ENCODE results near the gene POMT2.
A peak's percentile ranks its signal among the peaks of the same experiment; 100 is the strongest.
"Not testable (repeated sequence)": the region's sequence is repeated elsewhere in the genome, so short reads cannot be mapped to it uniquely, and the experiment has no call there.

Gene POMT2

GRCh38 chr14:77319422-77319821, 1.3 kb downstream of the POMT2 start:
- in situ Hi-C loops (cut with MboI; ENCODE audit: low sequenced_read_pairs): loop anchor here (10.0 kb wide), 1 partner anchor 175 kb away; the partner anchor contains the start of gene ZDHHC22
- no peak for DNase-seq (ENCODE audit: low spot score in 2 of 2)
- Histone ChIP-seq H3K9me3 (no peaks in the 10 kb centered on the region), H3K27me3 (ENCODE audit: low read depth) (no peaks in the 10 kb centered on the region), H3K4me3 (peak overlapping the region; percentile 78), H3K36me3 (replicated peaks) (no peaks in the 10 kb centered on the region), H3K4me1 (peaks cover 14% of the 10 kb centered on the region)

- not testable (repeated sequence) for DNase-seq (ENCODE audit: low spot score in 2 of 2); H3K27me3 ChIP-seq (ENCODE audit: low read depth); H3K9me3 ChIP-seq; H3K36me3 ChIP-seq (replicated peaks); H3K4me3 ChIP-seq
- in situ Hi-C loops (cut with MboI; ENCODE audit: low sequenced_read_pairs): loop anchor here (10.0 kb wide), 1 partner anchor 174 kb away; the partner anchor contains the start of gene ZDHHC22
- H3K4me1 ChIP-seq: peaks cover 16% of the 10 kb centered on the region
Measured at GRCh38 chr14:77318756-77319155, 1.9 kb downstream of the POMT2 start.

DNA sequence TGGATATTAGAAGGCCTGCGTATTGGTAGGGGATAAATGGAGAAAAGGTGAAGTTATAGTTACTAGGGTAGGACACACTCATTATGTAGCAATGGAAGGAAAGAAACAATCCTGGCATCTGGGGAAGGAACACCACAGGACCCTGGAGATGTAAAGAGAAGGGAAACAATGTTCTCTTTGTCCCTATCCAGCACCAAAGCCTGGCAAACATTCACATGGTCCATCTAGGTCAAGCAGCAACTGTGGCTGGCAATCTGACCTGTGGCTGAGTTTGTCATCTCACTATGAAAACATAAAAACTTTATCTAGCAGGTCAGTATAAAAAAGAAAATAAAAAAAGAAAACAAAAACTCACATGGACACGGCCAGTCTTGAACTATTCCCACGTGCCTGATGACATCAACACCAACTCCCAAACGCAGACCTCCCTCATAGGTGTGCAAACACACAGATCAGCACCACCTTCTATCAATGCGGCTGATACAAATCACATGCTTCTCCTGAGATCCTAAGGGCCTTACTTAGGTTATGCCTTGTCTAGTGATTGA, 2.6 kb downstream of the POMT2 start:
- Histone ChIP-seq H3K4me3 (no peak overlapping the region), H3K36me3 (replicated peaks) (no peaks in the 10 kb centered on the region), H3K27me3 (ENCODE audit: low read depth) (no peaks in the 10 kb centered on the region), H3K9me3 (no peaks in the 10 kb centered on the region), H3K4me1 (peaks cover 18% of the 10 kb centered on the region)
- DNase-seq (ENCODE audit: low spot score in 2 of 2): no peak
- in situ Hi-C loops (cut with MboI; ENCODE audit: low sequenced_read_pairs): loop anchor here (10.0 kb wide), 1 partner anchor 173 kb away; the partner anchor contains the start of gene ZDHHC22

DNA sequence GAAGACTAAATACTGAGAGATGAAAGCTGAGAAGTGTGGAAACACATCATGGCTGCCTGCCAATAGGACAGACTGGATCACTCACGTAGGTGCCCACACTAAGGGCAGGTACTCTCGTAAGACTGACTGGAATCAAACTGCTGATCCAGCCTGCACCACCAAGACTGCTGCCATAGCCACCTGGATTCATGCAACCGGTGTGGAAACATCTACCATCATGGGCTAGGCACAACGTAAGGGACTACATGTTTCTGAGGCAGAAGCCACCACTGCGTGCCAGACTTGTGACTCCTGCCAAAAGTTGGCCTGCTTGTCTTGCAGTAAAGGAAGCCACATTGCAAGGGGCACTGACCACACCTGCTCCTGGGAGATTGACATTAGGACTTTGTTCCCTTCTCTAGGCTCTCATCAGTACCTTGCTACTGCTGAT, 3.8 kb downstream of the POMT2 start:
- Histone ChIP-seq H3K36me3 (replicated peaks) (no peaks in the 10 kb centered on the region), H3K9me3 (no peaks in the 10 kb centered on the region), H3K27me3 (ENCODE audit: low read depth) (no peaks in the 10 kb centered on the region), H3K4me1 (peaks cover 21% of the 10 kb centered on the region), H3K4me3 (no peak overlapping the region)
- in situ Hi-C loops (cut with MboI; ENCODE audit: low sequenced_read_pairs): loop anchor here (10.0 kb wide), 1 partner anchor 172 kb away; the partner anchor contains the start of gene ZDHHC22
- DNase-seq (ENCODE audit: low spot score in 2 of 2): no peak

GRCh38 chr14:77316195-77316505, 4.5 kb downstream of the POMT2 start:
- DNase-seq (ENCODE audit: low spot score in 2 of 2): no peak
- Histone ChIP-seq H3K4me1 (peaks cover 20% of the 10 kb centered on the region), H3K36me3 (replicated peaks) (no peaks in the 10 kb centered on the region), H3K9me3 (no peaks in the 10 kb centered on the region), H3K4me3 (no peak overlapping the region), H3K27me3 (ENCODE audit: low read depth) (no peaks in the 10 kb centered on the region)
- in situ Hi-C loops (cut with MboI; ENCODE audit: low sequenced_read_pairs): loop anchor here (10.0 kb wide), 1 partner anchor 171 kb away; the partner anchor contains the start of gene ZDHHC22

DNA sequence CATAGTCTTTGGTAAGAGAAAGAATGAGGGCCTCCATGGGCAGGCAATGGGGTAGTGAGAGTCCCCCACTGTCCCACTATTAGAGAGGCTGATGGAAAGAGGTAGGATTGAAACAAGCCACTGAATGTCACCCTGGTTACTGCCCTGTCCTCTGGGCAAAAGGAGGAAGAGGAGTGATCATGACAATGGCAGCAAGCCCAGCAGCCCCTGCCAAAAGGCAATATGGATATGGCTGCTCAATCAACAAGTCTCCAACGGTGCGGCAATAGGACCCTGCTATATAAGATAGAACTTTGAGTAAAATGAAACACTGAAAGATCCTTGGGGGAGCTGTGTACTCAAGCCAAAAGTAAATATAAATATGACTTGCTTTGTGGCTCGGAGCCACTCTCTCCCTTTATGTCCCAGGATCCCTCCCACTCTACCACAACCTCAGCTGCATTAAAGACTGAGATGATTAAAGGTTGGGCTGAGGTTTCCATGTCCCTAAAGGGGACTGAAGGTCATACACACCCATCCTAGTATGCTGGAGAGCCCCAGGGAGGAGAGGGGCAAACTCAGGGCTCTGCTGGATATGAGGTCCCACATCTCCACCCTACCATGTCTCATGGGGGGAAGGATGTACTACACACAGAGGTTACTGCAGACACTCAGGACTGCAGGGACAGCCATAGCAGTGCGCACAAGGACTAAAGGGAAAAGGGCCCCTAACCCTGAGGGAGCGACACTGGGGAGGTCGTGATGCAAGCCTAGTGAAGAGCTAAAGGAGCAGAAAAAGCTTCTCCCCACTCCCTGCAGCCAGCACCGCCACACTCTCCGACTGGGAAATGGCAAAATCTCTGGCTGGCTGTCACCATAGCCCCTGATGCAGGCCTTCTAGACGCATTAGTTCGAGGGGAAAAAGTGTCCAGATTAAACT, 5.9 kb downstream of the POMT2 start:
- DNase-seq (ENCODE audit: low spot score in 2 of 2): no peak
- in situ Hi-C loops (cut with MboI; ENCODE audit: low sequenced_read_pairs): loop anchor here (10.0 kb wide), 1 partner anchor 170 kb away; the partner anchor contains the start of gene ZDHHC22
- H3K4me3 ChIP-seq: no peak overlapping the region
- no peaks in the 10 kb centered on the region for H3K9me3 ChIP-seq
- H3K27me3 ChIP-seq (ENCODE audit: low read depth): no peaks in the 10 kb centered on the region
- no peaks in the 10 kb centered on the region for H3K36me3 ChIP-seq (replicated peaks)
- H3K4me1 ChIP-seq: peaks cover 17% of the 10 kb centered on the region

DNA sequence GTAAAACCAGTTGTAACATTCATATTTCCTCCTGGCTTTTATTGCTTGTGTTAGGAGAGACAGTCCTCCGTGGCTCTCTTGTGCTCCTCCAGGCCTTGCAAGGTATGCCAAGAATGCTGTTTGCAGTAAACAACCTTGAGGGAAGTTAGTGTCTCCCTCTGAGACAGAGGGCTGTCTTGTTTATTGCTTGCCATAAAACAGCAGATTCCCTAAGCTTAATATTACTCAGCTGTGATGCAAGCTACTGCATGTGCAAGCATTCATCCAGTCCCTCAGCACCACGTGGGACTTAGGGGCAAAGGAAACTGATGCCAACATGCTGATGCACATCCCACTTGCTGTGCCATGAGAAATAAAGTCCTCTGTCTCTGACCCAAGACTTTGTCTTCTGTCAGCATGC, 6.6 kb downstream of the POMT2 start:
- no peaks in the 10 kb centered on the region for H3K9me3 ChIP-seq
- no peak overlapping the region for H3K4me3 ChIP-seq
- H3K27me3 ChIP-seq (ENCODE audit: low read depth): no peaks in the 10 kb centered on the region
- H3K4me1 ChIP-seq: peaks cover 15% of the 10 kb centered on the region
- no peaks in the 10 kb centered on the region for H3K36me3 ChIP-seq (replicated peaks)
- no peak for DNase-seq (ENCODE audit: low spot score in 2 of 2)
- in situ Hi-C loops (cut with MboI; ENCODE audit: low sequenced_read_pairs): loop anchor here (10.0 kb wide), 1 partner anchor 169 kb away; the partner anchor contains the start of gene ZDHHC22

GRCh38 chr14:77313371-77313770, 7.3 kb downstream of the POMT2 start:
- H3K9me3 ChIP-seq: no peaks in the 10 kb centered on the region
- no peak overlapping the region for H3K4me3 ChIP-seq
- no peaks in the 10 kb centered on the region for H3K27me3 ChIP-seq (ENCODE audit: low read depth)
- in situ Hi-C loops (cut with MboI; ENCODE audit: low sequenced_read_pairs): loop anchor here (10.0 kb wide), 1 partner anchor 169 kb away; the partner anchor contains the start of gene ZDHHC22
- DNase-seq (ENCODE audit: low spot score in 2 of 2): no peak
- peaks cover 5% of the 10 kb centered on the region for H3K36me3 ChIP-seq (replicated peaks)
- H3K4me1 ChIP-seq: peaks cover 15% of the 10 kb centered on the region

DNA sequence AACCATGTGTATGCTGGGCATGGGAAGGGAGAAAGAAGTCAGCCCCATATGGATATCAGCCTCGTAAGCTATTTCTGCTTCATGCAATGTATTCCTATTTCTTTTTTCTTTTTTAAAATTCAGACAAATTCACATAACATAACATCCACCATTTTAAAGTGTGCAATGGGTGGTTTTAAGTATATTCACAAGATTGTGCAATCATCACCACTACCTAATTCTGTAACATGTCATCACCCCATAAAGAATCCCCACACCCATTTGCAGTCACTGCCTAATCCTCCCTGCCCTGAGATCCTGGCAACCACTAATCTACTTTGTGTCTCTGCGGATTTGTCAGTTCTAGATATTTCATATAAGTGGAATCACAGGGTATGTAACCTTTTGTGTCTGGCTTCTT, 9.5 kb downstream of the POMT2 start:
- in situ Hi-C loops (cut with MboI; ENCODE audit: low sequenced_read_pairs): loop anchor here (10.0 kb wide), 1 partner anchor 166 kb away; the partner anchor contains the start of gene ZDHHC22
- Histone ChIP-seq H3K9me3 (no peaks in the 10 kb centered on the region), H3K4me3 (no peak overlapping the region), H3K36me3 (replicated peaks) (peaks cover 5% of the 10 kb centered on the region), H3K27me3 (ENCODE audit: low read depth) (no peaks in the 10 kb centered on the region), H3K4me1 (peaks cover 15% of the 10 kb centered on the region)
- DNase-seq (ENCODE audit: low spot score in 2 of 2): no peak

- H3K36me3 ChIP-seq (replicated peaks): peaks cover 5% of the 10 kb centered on the region
- H3K27me3 ChIP-seq (ENCODE audit: low read depth): no peaks in the 10 kb centered on the region
- no peaks in the 10 kb centered on the region for H3K9me3 ChIP-seq
- no peak for DNase-seq (ENCODE audit: low spot score in 2 of 2)
- in situ Hi-C loops (cut with MboI; ENCODE audit: low sequenced_read_pairs): loop anchor here (10.0 kb wide), 1 partner anchor 165 kb away; the partner anchor contains the start of gene ZDHHC22
- H3K4me1 ChIP-seq: peaks cover 15% of the 10 kb centered on the region
- H3K4me3 ChIP-seq: no peak overlapping the region
Measured at GRCh38 chr14:77310026-77310425, 10.7 kb downstream of the POMT2 start.

- in situ Hi-C loops (cut with MboI; ENCODE audit: low sequenced_read_pairs): no loop called here
- H3K36me3 ChIP-seq (replicated peaks): peaks cover 5% of the 10 kb centered on the region
- no peak for DNase-seq (ENCODE audit: low spot score in 2 of 2)
- H3K4me1 ChIP-seq: peaks cover 17% of the 10 kb centered on the region
- no peaks in the 10 kb centered on the region for H3K9me3 ChIP-seq
- no peak overlapping the region for H3K4me3 ChIP-seq
- H3K27me3 ChIP-seq (ENCODE audit: low read depth): no peaks in the 10 kb centered on the region
Measured at GRCh38 chr14:77309131-77309530, 11.6 kb downstream of the POMT2 start.

GRCh38 chr14:77306851-77307496, 13.7 kb downstream of the POMT2 start:
- Histone ChIP-seq H3K4me1 (peaks cover 11% of the 10 kb centered on the region), H3K27me3 (ENCODE audit: low read depth) (no peaks in the 10 kb centered on the region), H3K36me3 (replicated peaks) (peaks cover 5% of the 10 kb centered on the region), H3K9me3 (no peaks in the 10 kb centered on the region), H3K4me3 (no peak overlapping the region)
- DNase-seq (ENCODE audit: low spot score in 2 of 2): no peak
- in situ Hi-C loops (cut with MboI; ENCODE audit: low sequenced_read_pairs): no loop called here

- Histone ChIP-seq H3K4me1 (peaks cover 11% of the 10 kb centered on the region), H3K27me3 (ENCODE audit: low read depth) (no peaks in the 10 kb centered on the region), H3K4me3 (no peak overlapping the region), H3K36me3 (replicated peaks) (peaks cover 5% of the 10 kb centered on the region), H3K9me3 (no peaks in the 10 kb centered on the region)
- in situ Hi-C loops (cut with MboI; ENCODE audit: low sequenced_read_pairs): no loop called here
- no peak for DNase-seq (ENCODE audit: low spot score in 2 of 2)
Measured at GRCh38 chr14:77306416-77306815, 14.3 kb downstream of the POMT2 start.

Measured in HAP-1 (cell line).